ENCODE measurements around the gene CRACR2A.

DNA sequence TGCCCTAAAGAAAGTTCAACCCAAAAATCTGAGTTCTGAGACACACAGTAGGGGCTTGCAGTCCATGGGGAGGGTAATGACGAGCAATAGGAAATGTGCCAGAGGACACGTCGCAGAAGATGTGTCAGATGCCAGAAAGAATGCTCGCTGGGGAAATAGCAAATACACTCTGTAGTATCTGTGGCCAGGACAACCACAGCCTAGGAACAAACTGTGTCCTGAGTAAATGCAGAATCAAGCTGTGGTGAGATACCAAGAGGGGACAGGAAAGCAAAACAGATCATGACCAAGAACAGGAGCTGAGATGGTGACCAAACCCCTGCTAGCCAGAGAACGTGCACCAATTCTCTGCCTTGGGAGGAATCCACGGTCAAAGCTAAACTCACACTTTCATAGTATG is 9.1 kb downstream of the CRACR2A start:
- TF ChIP-seq, protein P1, sequence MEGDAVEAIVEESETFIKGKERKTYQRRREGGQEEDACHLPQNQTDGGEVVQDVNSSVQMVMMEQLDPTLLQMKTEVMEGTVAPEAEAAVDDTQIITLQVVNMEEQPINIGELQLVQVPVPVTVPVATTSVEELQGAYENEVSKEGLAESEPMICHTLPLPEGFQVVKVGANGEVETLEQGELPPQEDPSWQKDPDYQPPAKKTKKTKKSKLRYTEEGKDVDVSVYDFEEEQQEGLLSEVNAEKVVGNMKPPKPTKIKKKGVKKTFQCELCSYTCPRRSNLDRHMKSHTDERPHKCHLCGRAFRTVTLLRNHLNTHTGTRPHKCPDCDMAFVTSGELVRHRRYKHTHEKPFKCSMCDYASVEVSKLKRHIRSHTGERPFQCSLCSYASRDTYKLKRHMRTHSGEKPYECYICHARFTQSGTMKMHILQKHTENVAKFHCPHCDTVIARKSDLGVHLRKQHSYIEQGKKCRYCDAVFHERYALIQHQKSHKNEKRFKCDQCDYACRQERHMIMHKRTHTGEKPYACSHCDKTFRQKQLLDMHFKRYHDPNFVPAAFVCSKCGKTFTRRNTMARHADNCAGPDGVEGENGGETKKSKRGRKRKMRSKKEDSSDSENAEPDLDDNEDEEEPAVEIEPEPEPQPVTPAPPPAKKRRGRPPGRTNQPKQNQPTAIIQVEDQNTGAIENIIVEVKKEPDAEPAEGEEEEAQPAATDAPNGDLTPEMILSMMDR (IDR thresholded peaks at IDR 0.05), result no peak
- no peak for TF ChIP-seq POLR2A (IDR thresholded peaks at IDR 0.05)

All from upper lobe of left lung (tissue), 4 donors.